Lower leg skin (tissue), 4 donors: ENCODE results near the gene ABCA1. TPM values are rescaled to one million over a fixed set of nuclear protein-coding genes. Genes with fewer than 3 reads are reported as not detected.

ENCODE experiments used
- DNase-seq, 2 donors: peaks; one replicate each; pipeline ENCODE4 v3.0.0-alpha.2; 2019; ENCODE audit warnings: low spot score in 2 of 2
- H3K4me3 ChIP-seq: fragments of 200-600 bp; sonication (generic); 2 replicates; pipeline ENCODE4 v1.5.1; 2017; ENCODE audit warnings: mild to moderate bottlenecking, low read depth; ENCODE audit not compliant: poor library complexity, severe bottlenecking
- POLR2A ChIP-seq, 2 donors: fragments of 450-650 bp; IDR thresholded peaks; one replicate each; pipeline ENCODE4 v1.6.1; 2016 to 2017; ENCODE audit warnings: antibody characterized with exemption in 2 of 2, mild to moderate bottlenecking in 1 of 2, moderate library complexity in 1 of 2
- WGBS, 2 donors: methylation state at CpG; one replicate each; pipeline ENCODE4 v1.1.5; 2018; 5-methylcytosine and 5-hydroxymethylcytosine counted together
- intact Hi-C: fragments of 100-400 bp; cut with DNase I; formaldehyde crosslinking; loops from one replicate; pipeline ENCODE4 v1.15.0; 2023; ENCODE audit warnings: low total_unique reads
- total RNA-seq, 4 donors: library from RNA; depleted of rRNA; stranded (reverse); fragments of >200 nt; gene quantifications; one replicate each; pipeline ENCODE4 v1.1.0, GENCODE V29; 2016
- TF ChIP-seq, protein P1 (sequence below), 3 donors: fragments of 450-650 bp; IDR thresholded peaks; one replicate each; pipeline ENCODE4 v1.5.1; 2016; ENCODE audit warnings: antibody characterized with exemption in 3 of 3, mild to moderate bottlenecking in 3 of 3, moderate library complexity in 2 of 3

Gene ABCA1
- total RNA-seq, 4 donors from 2014 or later: 35.6 to 60.7 (median 39.8) TPM

DNA sequence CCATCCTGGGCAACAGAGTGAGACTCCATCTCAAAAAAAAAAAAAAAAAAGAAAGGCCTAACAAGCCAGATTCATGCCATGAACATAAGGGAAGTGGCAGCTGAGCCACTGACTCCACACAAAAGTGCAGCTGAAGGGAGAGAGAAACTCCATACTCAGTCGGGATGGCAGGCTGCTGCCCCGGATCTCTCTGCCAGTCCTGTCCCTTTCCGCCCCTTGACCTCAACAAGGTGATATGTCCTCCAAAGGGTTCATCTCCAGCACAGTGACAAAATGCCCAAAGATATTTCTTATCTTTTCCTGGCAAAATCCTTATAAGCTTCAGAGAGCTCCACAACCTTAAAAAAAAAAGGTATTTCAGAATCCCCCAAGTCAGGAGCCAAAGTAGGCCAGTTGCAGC lies 52.6 kb downstream of the ABCA1 start:
- DNase-seq: no peak
- 95 to 96% methylated on average over 3 of the region's 3 CpGs for WGBS, 2 donors
- intact Hi-C loops: no loop called here
- no peak overlapping the region for H3K4me3 ChIP-seq
- TF ChIP-seq POLR2A (IDR thresholded peaks at IDR 0.05): no peak
- TF ChIP-seq, protein P1, sequence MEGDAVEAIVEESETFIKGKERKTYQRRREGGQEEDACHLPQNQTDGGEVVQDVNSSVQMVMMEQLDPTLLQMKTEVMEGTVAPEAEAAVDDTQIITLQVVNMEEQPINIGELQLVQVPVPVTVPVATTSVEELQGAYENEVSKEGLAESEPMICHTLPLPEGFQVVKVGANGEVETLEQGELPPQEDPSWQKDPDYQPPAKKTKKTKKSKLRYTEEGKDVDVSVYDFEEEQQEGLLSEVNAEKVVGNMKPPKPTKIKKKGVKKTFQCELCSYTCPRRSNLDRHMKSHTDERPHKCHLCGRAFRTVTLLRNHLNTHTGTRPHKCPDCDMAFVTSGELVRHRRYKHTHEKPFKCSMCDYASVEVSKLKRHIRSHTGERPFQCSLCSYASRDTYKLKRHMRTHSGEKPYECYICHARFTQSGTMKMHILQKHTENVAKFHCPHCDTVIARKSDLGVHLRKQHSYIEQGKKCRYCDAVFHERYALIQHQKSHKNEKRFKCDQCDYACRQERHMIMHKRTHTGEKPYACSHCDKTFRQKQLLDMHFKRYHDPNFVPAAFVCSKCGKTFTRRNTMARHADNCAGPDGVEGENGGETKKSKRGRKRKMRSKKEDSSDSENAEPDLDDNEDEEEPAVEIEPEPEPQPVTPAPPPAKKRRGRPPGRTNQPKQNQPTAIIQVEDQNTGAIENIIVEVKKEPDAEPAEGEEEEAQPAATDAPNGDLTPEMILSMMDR (IDR thresholded peaks at IDR 0.05): no peak

DNA sequence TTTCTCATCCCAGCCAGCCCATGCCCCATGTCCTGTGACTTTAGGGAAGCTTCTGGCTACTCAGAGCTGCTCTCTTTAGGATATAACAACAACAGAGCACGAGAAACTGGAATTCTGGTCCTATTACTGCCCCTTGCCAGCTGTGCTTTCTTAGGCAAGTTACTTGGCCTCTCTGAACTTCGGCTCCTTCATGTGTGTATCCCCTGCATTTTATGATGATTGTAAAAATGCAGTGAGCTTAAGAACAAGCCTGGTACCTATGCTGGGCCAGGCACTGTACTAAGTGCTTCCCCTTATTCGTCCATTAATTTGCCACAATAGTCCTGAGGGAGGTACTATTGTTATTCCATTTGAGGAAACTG lies 54.5 kb downstream of the ABCA1 start:
- no peak for DNase-seq
- whole genome bisulfite sequencing, 2 donors: 52 to 74% methylated on average over 3 of the region's 3 CpGs
- intact Hi-C loops: no loop called here
- no peak for TF ChIP-seq POLR2A (IDR thresholded peaks at IDR 0.05)
- TF ChIP-seq, protein P1 (IDR thresholded peaks at IDR 0.05): no peak
- no peak overlapping the region for H3K4me3 ChIP-seq

DNA sequence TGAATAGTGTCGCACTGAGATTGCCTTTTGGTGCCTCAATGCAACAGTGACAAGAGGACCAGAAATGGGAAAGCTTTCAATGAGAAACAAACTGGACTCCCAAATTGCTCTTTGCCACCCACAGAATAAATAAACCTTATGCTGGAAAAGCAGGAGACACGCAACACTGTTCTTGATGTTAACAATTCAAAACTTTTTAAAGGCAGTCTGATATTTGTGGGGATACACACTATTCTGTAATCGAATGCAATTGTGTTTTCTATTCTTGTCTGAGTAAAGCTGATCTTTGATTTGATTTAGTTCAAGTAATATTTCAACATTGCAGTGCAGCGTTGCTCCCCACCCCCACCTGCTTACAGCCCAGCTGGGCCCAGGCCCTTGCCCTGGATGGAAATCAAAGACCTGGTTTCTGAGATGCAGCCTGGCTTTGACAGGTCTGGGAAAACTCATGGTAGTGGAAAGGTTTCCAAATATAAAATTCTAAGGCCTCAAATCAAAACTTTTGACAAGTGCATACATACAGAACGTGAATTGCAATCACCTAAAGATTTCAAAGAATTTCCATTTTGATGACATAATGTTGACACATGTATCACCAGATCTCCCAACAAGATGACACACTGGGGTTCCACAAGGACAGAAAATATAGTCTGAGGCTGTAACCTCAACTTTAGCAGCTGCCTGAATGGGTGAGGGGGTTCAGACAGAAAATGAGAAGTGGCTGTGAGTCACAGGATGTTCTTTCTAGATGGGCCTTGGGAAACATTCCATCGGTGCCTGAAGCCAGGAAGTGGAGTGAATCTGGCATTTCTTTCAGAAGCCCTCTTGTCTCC lies 55.1 kb downstream of the ABCA1 start:
- peak; percentile 64 to 86 for DNase-seq
- H3K4me3 ChIP-seq: no peak overlapping the region
- TF ChIP-seq POLR2A (IDR thresholded peaks at IDR 0.05): no peak
- TF ChIP-seq, protein P1 (IDR thresholded peaks at IDR 0.05): no peak
- 69 to 73% methylated on average over 6 of the region's 6 CpGs for WGBS, 2 donors
- intact Hi-C loops: no loop called here

DNA sequence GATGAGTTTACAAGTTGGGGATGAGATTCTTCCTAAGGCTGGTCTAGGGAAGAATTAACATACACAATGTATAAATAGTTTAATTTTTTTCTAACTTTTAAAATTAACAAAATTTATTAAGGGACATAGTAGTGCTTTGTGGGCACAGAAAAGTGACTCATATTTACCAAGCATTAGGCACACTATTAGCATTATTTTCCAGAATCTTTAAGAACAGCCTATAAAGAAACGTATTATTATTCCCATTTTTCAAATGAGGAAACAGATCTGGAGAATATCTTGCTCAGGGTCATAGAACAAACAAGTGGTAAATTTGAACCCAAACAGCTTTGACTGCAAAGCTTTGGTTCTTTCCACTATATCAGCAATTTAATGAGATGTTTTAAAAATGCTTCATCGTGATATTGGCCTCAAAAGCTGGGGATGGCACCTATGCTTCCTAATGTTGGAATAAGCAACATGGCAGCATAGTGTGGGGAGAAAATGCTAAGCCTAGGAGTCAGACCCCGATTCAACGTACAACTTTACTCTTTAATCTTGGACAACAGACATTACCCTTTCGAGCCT lies 55.9 kb downstream of the ABCA1 start:
- intact Hi-C loops: no loop called here
- no peak for DNase-seq
- no peak overlapping the region for H3K4me3 ChIP-seq
- TF ChIP-seq, protein P1 (IDR thresholded peaks at IDR 0.05): no peak
- no peak for TF ChIP-seq POLR2A (IDR thresholded peaks at IDR 0.05)
- WGBS, 2 donors: 83 to 85% methylated on average over 5 of the region's 5 CpGs

DNA sequence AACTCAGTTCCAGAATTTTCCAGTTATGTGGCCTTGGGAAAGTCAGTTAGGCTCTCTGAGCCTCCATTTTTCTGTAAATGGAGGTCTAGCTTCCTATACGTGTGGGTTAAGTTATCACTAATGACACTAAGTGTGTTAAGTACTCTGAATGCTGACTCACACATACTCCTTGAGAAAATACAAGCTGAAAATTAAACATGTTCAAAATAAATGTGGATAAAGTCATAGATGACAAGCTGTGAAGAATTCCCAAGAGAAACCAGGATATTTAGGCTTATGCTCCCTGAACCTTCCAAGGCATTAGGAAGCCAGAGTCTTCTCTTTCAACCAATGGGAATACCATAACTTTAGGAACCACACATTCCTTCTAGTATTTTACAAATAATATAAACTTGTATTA lies 58.1 kb downstream of the ABCA1 start:
- TF ChIP-seq POLR2A (IDR thresholded peaks at IDR 0.05): no peak
- TF ChIP-seq, protein P1 (IDR thresholded peaks at IDR 0.05): no peak
- 74 to 79% methylated on average over 1 of the region's 1 CpG for WGBS, 2 donors
- intact Hi-C loops: loop anchor here (10.0 kb wide), 1 partner anchor 285 kb away; no protein-coding TSS in a partner anchor
- DNase-seq: no peak
- no peak overlapping the region for H3K4me3 ChIP-seq
